GM18505 (cell line): ENCODE results near the gene CNGB1.
"Not testable (repeated sequence)": the region's sequence is repeated elsewhere in the genome, so short reads cannot be mapped to it uniquely, and the experiment has no call there.

Experiments used
- ATAC-seq: cut with Tn5 transposase; IDR thresholded peaks from one replicate; pipeline ENCODE4 v1.9.1; 2021; ENCODE audit not compliant: unreplicated experiment
- POLR2A ChIP-seq: IDR thresholded peaks from 4 replicates; pipeline ENCODE4 v1.6.1; 2011; ENCODE audit warnings: borderline replicate concordance; ENCODE audit not compliant: insufficient read depth, insufficient read length; ENCODE audit errors: extremely low read depth

The CNGB1 gene

GRCh38 chr16:57970970-57971369, at the start of gene CNGB1:
Gene CNGB1, minus strand, starts transcription at chr16:57971128. Its CDS starts 3,842 bp downstream, at chr16:57967286.
- TF ChIP-seq POLR2A = no peak
- ATAC-seq = no peak

- no peak for ATAC-seq
- no peak for TF ChIP-seq POLR2A
These were observed 49.1 kb upstream of the CNGB1 start for GRCh38 chr16:58019866-58020538.

GRCh38 chr16:58018803-58019202, 47.9 kb upstream of the CNGB1 start:
- TF ChIP-seq POLR2A = no peak
- ATAC-seq = no peak

GRCh38 chr16:58016840-58017446, 46.0 kb upstream of the CNGB1 start:
- no peak for TF ChIP-seq POLR2A
- no peak for ATAC-seq

- ATAC-seq = no peak
- TF ChIP-seq POLR2A = no peak
These were observed 42.5 kb upstream of the CNGB1 start for GRCh38 chr16:58013201-58013956.

GRCh38 chr16:58012481-58012880, 41.6 kb upstream of the CNGB1 start:
- TF ChIP-seq POLR2A = no peak
- ATAC-seq = no peak

- no peak for TF ChIP-seq POLR2A
These were observed 40.7 kb upstream of the CNGB1 start for GRCh38 chr16:58011652-58012051.

GRCh38 chr16:58010886-58011285, 40.0 kb upstream of the CNGB1 start:
- no peak for TF ChIP-seq POLR2A
- no peak for ATAC-seq

More at GRCh38 chr16:58011652-58012051, 40.7 kb upstream of the CNGB1 start:
- ATAC-seq = no peak

- no peak for TF ChIP-seq POLR2A
- ATAC-seq = no peak
These were observed 39.0 kb upstream of the CNGB1 start for GRCh38 chr16:58009856-58010416.

- ATAC-seq = not testable (repeated sequence)
These were observed 33.8 kb upstream of the CNGB1 start for GRCh38 chr16:58004736-58005135.

GRCh38 chr16:58002936-58003335, 32.0 kb upstream of the CNGB1 start:
- ATAC-seq = no peak
- no peak for TF ChIP-seq POLR2A

- ATAC-seq = no peak
- no peak for TF ChIP-seq POLR2A
These were observed 31.5 kb upstream of the CNGB1 start for GRCh38 chr16:58002416-58002800.

GRCh38 chr16:58001781-58002415, 31.0 kb upstream of the CNGB1 start:
- TF ChIP-seq POLR2A = no peak
- ATAC-seq = no peak
